HG02610 (cell line): ENCODE data around the gene GOLGA6L9.
A peak's percentile ranks its signal among the peaks of the same experiment; 100 is the strongest.
"Not testable (repeated sequence)": the region's sequence is repeated elsewhere in the genome, so short reads cannot be mapped to it uniquely, and the experiment has no call there.

Experiments
- ATAC-seq: cut with Tn5 transposase; IDR thresholded peaks from one replicate; pipeline ENCODE4 v1.9.1; 2021; ENCODE audit warnings: mild to moderate bottlenecking, moderate library complexity; ENCODE audit not compliant: unreplicated experiment

Gene GOLGA6L9

GRCh38 chr15:82465629-82466028, 36.0 kb downstream of the GOLGA6L9 start:
- not testable (repeated sequence) for ATAC-seq

GRCh38 chr15:82468205-82468604, 38.6 kb downstream of the GOLGA6L9 start:
- peak; percentile 93 for ATAC-seq

GRCh38 chr15:82469381-82469780, 39.8 kb downstream of the GOLGA6L9 start:
- ATAC-seq = not testable (repeated sequence)

- not testable (repeated sequence) for ATAC-seq
Observed at GRCh38 chr15:82472269-82472982, 42.8 kb downstream of the GOLGA6L9 start.

GRCh38 chr15:82474596-82475325, 45.1 kb downstream of the GOLGA6L9 start:
- not testable (repeated sequence) for ATAC-seq

- not testable (repeated sequence) for ATAC-seq
Observed at GRCh38 chr15:82475345-82475967, 45.8 kb downstream of the GOLGA6L9 start.

GRCh38 chr15:82476697-82477342, 47.2 kb downstream of the GOLGA6L9 start:
- not testable (repeated sequence) for ATAC-seq

GRCh38 chr15:82477343-82478057, 47.9 kb downstream of the GOLGA6L9 start:
- ATAC-seq = not testable (repeated sequence)
